Measurements from ENCODE around the gene SEC14L5.
A peak's percentile ranks its signal among the peaks of the same experiment; 100 is the strongest.
"Not testable (repeated sequence)": the region's sequence is repeated elsewhere in the genome, so short reads cannot be mapped to it uniquely, and the experiment has no call there.

Gene SEC14L5

DNA sequence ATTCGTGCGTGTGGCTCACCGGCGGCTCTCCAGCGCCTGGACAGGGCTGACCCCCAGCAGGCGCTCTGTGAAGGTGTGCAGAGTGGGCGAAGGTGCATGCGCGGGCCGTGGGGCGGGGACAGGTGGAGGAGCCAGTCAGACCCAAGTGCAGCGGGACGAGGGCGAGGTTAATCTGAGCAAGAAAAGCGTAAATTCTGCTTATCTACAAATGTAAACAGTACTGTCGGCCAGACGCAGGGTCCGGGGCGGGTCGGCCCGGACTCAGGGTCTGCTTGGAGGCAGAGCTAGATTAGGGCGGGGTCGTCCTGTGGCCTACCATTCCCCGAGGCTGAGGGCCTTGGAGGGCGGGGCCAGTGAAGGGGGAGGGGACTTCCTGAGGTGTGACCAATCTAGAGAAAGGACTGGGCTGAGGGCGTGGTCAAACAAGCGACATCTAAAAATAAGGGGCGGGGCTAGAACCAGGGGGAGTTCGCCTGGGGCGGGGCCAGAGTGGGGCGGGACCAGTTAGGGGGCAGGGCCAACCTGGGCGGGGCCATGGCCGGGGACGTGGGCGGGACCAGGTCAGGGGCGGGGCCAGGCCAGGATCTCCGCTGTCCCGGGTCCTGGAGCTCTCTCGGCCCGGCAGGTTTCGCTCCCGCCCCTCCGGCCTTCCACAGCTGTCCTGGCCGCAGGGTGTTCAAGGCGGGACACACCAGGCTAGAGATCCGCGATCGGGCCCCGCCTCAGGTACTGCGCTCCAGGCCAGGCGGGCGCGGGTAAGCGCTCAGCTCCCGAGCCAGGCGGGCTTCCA, at the start of gene SEC14L5:
SEC14L5 (plus strand) TSS at position 611 of the 790 bp plus-strand sequence. CDS start 994 bp downstream, outside the sequence.
- DNase-seq, result peak; percentile 92 to 98

DNA sequence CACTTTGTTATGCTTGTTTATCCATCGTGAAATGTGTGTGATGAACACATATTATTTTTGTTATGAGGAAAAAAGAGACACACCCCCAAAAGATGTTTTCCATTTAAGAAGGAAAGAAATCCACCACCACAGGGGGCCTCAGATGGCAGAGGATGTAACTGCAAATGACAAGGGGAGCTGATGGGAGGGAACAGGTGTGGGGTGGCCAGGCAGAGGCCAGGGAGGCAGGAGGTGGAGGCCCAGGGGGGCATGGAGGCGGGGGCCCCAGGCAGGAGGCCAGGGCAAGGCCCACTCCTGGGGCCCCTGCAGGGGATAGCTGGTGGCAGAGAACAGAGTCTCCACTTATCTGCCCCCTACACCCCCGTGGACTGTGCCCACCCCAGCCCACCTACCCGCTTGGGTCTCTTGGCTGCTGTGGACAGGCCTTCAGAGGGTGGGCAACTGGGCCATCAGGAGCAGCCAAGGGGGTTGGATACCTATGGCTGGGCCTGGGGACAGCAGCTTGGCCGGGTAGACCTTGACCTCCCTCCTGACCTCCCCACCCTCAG, 49.2 kb upstream of the SEC14L5 start:
- no peak for DNase-seq

DNA sequence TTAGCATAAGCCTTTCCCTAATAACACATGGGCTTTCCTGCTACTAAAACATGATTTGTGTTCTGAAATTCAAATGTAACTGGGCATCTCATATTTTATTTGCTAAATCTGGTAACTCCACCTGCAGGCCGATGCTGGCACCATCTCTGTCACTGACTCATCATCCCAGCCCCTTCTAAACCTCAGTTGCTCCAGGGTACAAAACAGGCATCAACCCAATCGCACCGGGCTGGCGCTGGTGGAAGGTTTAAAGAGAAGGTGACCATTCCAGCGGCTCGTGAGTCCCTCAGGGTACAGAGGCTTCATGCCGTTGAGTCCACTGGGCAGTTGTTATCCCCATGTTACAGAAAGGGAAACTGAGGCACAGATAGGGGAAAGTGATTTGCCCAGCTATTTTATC, 48.3 kb upstream of the SEC14L5 start:
- no peak for DNase-seq

DNA sequence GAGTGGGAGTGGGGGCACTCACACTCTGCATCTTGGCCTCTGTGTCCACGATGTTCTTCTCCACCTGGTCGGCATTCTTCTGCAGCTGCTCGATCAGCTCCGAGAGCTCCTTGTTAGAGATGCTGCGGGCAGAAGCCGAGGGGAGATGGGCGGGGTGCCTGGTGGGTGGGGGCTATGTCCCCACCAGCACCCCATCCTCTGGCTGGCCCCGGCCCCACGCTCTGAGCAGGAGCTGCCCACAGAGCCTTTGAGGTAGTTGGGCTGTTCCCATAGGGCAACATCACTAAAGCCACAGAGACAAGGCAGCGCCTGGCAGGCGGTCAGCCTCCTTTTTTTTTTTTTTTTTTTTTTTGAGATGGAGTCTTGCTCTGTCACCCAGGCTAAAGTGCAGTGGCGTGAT, 47.3 kb upstream of the SEC14L5 start:
- no peak for DNase-seq

DNA sequence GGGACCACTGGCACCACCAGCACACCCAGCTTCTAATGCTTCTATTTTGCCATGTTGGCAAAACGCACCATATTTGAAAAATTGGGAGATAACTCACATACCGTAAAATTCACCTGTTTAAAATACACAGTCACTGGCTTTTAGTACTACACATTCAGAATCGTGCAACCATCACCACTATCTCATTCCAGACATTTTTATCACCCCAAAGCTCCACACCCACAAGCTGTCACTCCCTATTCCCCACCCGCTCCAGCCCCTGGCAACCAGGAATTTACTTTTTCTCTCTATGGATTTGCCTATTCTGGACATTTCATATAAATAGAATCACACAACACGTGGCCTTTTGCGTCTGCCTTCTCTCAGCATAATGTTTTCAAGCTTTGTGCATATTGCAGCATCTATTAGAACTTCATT, 46.2 kb upstream of the SEC14L5 start:
- DNase-seq, result no peak

DNA sequence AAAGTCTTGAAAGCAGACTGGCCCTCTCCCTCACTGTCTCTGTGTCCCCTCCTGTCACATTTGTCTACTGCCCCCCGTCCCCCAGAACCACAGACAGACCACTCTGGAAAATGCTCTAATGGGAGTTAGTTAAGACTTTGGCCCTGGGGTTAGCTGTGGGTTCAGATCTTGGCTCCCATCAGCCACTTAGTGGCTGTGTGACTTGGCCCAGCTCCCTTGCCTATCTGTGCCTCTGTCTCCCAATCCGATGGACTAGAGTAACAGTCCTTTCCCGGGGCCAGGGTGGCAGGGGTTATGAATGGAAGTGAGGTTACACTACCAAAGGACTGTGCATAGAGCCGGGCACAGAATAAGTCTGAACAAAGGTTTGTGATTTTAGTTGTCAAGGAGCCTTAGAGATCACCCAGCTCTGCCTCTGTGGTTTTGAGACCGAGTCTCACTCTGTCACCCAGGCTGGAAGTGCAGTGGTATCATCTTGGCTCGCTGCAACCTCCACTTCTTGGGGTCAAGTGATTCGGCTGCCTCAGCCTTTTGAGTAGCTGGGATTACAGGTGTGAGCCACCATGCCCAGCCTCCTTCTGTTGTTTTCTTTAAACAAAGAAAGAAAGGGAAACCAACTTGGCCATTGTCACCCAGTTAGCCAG, 44.9 kb upstream of the SEC14L5 start:
- no peak for DNase-seq

DNA sequence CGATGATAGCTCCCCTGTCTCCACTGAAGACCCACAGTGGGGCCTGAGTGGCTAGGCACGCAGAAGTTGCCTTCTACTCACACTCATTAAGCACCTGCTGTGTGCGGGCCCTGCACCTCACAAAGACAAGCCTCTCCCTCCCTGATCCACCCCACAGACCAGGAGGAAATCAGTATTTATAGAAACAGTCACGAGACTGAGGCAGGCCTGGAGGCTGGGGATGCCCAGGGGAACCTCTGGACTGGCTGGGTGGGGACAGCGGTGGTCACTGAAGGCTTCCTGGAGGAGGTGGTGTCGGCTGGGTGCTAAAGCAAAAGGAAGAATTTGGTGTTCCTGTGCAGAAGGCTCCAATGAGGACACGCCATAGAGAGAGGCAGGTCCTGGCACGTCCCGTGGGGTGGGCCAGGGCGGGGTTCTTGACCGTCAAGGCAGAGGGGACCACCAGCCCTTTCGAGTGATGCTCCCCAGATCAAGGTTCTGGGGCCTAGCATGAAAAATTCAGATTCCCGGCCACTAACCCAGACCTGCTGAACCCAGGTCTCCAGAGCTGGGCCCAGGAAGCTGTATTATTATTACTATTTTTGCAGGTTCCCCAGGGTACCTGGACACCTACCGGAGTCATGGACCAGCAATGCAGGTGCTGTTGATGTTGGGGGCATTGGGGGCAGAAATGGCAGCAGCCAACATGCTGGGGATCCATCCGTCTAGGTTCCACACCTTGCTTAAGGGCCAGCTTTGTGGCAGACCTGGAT, 44.2 kb upstream of the SEC14L5 start:
- no peak for DNase-seq

DNA sequence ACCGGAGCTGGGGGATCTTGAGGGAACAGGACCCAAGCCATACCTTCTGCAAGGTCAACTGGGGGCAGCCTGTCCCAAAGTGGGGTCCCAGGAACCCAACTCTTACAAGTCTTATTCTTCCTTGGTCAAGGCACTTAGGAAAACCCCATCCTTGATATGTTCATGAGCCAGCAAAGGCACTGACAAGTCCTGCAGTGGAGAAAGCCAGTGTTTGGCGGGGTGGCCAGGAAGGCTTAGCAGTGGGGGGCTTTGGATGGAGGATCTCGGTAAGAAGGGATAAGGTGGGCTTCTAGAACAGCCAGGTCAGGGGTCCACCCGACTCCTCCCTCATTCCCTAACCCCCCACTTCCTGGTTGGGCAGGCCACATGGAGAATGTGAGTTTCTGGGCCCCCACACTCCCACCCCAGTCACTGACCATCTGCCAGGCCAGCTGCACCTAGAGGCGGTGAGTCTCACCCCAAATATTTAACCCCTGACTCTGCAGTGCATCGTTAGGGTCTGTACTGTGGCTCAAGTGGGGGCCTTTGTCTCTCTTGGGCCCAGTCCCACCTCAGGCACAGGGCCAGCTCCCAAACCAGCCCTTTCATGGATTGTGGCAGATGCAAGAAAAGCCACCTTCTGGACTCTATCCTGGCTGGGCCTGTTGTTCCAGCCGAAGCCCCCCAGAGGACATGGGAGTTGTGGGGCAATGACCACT, 43.5 kb upstream of the SEC14L5 start:
- DNase-seq, result no peak

DNA sequence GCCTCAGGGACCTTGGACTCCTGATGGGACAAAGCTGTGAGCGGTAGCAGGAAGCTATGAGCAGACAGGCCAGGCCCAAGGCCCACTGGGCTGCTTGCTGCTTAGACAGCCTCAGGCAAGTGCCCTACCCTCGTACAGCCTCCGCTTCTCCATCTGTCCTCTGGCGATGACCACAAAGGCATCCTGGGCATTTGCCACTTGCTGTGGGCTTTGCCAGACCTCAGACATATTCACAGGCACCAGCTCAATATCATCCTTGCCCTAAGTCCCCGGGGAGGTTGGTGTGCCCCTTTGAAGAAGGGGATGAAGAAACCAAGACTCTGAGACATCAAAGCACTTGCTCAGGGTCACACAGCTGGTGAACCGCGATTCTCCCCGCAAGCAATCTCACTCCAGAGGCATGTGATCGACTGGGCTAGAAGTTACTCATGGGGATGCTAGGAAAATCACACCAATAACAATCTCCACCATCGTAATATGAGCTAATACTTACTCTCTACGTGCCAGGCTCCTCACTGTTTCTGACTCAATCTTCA, 42.8 kb upstream of the SEC14L5 start:
- DNase-seq, result no peak

DNA sequence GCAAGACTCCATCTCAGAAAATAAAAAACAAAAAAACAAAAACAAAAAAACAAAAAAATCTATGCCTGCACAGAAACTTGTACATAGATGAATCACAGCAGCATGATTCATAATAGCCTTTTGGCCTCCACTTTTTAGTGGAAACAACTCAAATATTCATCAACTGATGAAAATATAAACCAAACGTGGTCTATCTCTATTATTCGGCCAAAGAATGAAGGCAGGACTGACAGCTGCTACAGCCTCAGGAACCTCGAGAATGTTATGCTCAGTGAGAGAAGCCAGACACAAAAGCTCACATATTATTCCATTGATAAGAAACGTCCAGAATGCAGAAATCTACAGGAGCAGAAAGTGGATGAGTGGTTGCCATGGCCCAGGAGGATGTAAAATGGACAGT, 41.0 kb upstream of the SEC14L5 start:
- no peak for DNase-seq

DNA sequence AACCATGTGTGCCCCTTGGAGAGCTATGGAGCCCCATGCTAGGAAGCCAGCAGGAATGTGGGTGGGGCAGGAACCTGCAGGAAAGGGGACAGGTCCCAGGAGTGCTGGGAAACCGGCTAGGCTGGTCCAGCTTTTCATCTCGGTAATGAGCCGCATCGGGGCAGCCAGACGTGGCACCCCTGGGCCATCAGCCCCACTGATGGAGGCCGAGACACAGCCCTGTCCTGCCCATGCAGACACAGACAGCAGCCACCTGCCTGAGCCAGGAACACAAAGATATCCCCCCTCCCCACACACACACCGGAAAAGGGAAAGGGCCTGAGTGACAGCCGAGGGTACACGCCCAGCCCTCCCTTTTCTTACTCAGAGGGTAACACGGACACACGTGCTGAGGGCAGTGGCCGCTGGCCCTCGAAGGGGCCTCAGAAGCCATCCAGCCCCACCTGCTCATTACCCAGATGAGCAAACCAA, 39.3 kb upstream of the SEC14L5 start:
- no peak for DNase-seq

DNA sequence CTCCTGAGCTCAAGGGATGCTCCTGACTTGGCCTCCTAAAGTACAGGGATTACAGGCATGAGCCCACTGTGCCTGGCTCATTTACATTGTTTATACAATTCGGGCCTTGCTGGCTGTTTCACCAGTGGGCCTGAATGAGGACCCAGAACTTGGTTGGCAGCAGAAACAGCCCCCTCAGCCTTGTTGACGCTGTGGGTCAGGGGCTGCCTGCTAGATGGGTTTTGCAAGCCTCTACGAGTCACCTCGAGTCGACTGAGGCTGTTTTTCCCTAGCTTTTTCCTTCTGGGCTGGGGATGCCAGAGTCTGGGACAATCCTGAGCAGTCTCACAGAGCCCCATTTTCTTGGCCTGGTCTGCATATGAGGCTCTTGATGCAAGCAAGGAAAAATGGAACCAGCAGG, 37.3 kb upstream of the SEC14L5 start:
- no peak for DNase-seq

DNA sequence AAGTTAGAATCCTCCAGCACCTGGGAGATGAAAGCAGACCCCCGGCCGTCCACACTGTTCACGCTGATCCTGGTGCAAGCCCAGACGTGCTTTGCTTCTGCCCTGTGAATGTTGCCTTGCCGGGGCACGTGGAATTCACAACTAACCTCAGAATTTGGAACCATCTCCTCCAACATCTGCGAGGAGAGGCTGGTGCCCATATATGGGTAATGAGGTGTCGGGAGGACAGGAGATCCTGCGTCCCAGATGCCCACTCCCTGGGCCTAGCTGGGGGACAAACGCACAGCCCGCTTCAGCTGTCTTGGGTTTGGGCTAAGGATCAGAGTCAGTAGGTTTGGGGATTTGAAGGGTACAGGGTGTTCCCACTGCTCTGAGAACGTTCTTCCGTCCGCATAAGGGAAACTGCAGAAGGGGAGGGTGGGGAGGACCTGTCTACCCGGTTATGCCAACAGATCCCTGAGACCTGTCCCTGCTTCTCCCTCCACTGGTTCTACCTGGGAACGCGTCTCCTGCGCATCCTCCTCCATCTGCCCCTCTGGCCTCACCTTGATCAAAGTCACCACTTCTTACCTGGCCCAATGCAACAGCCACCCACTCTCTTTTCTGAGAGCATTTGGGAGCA, 35.3 kb upstream of the SEC14L5 start:
- DNase-seq, result no peak

DNA sequence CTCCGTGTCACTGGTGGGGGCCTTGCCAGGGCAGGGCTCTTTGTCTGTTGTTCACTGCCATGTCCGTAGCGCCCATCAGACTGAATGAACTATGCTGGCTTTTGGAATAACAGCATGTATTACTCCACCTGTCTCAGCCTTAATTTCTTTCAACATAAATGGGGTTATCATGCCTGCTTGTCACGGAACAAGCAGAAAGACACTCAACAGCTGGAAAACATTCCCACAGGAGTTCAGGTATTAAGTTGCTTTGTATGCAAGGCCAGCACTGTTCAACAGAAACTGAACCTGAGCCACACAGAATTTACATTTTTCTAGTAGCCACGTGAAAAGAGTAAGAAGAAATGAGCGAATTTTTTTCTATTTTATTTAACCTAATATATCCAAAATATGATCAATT, 34.3 kb upstream of the SEC14L5 start:
- no peak for DNase-seq

DNA sequence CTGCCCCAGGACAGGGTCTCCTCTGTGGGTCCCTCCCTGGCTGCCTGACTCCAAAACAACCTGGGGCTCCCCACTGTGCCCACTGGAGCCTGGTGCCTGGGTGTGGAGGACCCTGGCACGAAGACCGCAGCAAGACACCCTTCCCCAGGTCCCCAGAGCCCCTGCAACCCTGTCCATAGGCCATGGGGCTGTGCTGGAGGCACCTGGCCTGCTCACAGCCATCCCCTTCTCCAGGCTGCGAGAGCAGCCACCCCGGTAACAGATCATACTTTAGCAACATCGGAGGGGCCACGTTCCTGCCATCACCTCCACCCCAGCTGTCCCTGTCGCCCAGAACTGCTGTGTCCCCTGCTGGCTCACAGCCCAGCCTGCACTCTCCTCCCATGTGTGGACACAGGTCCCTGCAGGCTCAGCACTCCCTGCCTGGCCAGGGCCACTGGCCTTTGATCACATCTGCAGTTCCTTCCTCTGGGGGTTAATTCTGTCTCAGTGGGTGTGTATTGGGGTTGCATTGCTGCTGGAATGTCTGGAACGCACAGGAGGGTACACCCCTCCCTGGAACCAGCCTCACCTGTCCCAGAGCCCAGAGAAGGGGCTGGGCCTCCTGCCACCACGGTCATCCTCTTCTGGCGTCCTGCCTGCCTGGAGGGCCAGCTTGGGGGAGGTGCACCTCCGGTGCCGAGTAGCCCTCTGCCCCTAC, 33.4 kb upstream of the SEC14L5 start:
- DNase-seq, result no peak

DNA sequence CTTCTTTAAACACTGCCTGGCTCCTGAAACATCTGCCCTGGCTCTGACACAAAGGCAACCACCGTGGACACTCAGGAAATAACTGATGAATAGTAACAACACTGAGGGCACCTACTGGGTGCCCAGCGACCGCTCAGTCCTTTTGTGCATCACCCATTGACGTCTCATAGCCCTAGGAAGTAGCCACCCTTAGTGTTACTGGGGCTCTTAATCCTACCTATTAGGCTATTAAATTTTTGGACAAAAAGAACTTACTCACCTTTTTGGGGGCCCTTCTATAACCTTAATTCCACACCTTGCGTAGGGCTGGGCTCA, 32.9 kb upstream of the SEC14L5 start:
- no peak for DNase-seq

DNA sequence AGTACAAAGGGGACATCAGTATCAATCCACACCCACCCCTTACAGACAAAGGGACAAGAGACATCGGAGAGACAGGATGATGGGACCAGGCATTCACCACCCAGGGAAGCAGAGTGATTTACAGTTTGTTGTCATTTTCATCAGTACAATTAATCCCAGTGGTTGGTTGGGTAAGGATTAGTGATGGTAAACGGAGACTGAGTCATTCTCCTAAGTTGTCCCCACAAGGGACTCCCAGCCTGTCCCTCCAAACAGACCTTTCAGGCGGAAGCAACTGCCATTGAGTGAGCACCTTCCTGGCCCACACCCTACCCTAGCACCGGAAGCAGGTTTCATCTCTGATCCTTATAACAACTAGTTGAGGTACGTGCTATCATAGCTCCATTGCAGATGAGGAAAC, 32.3 kb upstream of the SEC14L5 start:
- DNase-seq, result no peak

DNA sequence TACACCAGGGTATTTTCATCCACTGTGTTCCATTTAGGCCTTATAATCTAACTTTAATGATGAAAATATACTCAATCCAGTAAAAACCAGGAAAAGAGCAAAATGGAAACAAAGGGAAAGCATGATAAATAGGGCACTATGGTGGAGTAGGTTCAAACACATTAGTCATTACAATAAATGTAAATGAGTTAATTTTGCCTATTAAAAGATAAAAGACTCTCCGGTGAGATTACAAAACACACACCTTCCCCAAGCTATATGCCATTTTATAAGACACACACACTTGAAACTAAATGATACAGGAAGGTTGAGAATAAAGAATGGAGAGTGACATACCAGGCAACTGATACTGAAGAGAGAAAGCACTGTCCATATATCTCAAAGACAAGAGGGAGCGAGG, 31.2 kb upstream of the SEC14L5 start:
- no peak for DNase-seq

DNA sequence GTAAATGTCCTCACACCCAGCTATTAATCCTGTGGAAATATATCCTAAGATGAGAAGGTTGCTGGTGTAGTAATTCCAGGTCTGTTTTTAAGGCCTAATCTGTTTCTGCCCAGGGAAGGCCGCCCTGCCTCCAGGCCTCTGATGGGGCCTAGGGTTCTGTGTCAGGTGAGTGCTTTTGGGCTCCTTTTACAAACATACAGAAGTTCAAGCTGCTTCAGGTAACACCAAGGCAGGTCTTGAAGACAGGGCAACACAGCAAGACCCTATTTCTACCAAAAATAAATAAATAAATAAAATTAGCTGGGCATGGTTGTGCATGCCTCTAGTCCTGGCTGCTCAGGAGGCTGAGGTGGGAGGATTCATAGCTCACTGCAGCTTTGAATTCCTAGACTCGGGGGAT, 30.5 kb upstream of the SEC14L5 start:
- no peak for DNase-seq

DNA sequence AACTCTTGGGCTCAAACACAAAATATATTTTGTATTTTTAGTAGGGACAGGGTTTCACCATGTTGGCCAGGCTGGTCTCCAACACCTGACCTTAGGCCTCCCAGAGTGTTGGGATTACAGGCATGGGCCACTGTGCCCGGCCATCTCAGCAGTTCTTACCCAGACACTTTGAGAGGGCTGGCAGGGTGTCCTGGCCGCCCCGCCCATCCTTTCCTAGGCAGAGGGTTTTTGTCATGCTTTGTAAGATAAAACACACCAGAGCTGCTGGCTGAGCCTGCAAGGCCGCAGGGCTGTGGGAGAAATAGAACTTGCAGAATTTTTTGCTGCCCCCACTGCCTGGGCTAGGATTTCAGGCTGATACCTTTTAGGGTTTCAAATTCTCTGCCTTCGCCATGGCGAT, 29.9 kb upstream of the SEC14L5 start:
- no peak for DNase-seq

DNA sequence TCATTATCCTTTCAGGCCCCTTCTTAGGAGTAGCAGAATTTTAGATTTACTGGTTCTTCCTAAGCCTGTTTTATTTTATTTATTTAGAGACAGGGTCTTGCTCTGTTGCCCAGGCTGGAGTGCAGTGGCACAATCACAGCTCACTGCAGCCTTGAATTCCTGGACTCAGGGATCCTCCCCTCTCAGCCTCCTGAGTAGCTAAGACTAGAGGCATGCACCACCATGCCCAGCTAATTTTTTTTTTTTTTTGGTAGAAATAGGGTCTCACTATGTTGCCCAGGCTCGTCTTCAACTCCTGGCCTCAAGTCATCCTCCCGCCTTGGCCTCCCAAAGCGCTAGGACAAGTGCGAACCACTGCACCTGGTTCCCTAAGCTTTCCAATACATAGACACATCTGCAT, 28.5 kb upstream of the SEC14L5 start:
- not testable (repeated sequence) for DNase-seq

DNA sequence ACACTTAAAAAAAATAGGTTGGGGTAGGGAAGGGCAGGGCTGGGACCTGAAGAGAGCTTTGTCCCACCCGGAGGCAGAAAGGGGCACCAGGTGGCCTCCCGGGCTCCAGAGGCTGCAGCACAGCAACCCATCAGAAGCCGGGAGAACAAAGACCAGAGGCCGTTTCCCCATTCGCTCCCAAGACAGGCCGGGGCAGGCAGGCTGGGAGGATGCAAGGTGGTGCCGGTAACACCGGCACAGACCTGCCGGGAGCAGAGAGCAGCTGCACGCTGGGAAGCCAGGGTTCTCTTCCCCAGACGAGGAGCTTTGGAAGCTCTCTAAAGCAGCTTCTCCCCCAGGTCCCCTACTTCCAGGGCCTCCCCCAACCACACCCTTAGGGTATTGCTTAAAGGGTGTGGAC, 26.7 kb upstream of the SEC14L5 start:
- DNase-seq, result no peak
